ENCODE measurements around the gene ZNF316.
A peak's percentile ranks its signal among the peaks of the same experiment; 100 is the strongest.
"Not testable (repeated sequence)": the region's sequence is repeated elsewhere in the genome, so short reads cannot be mapped to it uniquely, and the experiment has no call there.

ZNF316 gene

DNA sequence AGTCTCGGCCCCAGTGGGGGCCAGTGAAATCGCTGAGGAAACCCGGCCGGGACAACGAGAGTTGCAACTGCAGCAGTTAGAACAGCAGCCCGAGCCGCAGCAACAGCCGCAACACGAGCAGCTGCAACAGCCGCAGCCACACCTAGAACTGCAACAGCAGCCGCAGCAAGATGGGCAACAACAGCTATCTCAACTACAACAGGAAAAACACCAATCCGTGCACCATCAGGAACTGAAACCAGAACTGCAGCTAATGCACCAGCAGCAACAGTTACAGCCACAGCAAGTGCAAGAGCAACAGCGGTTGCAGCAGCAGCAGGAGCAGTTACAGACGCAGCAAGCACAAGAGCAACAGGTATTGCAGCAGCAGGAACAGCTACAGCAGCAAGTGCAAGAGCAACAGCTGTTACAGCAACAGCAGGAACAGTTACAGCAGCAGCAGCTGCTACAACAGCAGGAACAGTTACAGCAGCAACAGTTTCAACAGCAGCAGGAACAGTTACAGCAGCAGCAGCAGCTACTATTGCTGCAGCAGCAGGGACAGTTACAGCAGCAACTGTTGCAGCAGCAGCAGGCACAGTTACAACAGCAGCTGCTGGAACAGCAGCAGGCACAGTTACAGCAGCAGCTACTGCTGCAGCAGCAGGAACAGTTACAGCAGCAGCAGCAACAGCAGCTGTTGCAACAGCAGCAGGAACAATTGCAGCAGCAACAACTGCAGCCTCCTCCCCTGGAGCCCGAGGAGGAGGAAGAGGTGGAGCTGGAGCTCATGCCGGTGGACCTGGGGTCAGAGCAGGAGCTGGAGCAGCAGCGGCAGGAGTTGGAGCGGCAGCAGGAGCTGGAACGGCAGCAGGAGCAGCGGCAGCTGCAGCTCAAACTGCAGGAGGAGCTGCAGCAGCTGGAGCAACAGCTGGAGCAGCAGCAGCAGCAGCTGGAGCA is 15.7 kb upstream of the ZNF316 start:
- DNase-seq (ENCODE audit: low spot score), result no peak

DNA sequence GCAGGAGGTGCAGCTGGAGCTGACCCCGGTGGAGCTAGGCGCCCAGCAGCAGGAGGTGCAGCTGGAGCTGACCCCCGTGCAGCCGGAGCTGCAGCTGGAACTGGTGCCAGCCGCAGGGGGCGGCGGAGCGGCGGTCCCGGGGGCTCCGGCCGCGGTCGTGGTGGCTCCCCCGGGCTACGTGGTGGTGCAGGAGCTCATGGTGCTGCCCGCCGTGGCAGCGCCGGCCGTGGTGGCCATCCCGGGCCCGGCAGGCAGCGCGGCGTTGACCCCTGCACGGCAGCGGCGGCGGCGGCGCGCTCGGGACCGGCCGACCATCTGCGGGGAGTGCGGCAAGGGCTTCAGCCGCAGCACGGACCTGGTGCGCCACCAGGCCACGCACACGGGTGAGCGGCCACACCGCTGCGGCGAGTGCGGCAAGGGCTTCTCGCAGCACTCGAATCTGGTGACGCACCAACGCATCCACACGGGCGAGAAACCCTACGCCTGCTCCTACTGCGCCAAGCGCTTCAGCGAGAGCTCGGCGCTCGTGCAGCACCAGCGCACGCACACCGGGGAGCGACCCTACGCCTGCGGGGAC is 14.9 kb upstream of the ZNF316 start:
- no peak for DNase-seq (ENCODE audit: low spot score)

DNA sequence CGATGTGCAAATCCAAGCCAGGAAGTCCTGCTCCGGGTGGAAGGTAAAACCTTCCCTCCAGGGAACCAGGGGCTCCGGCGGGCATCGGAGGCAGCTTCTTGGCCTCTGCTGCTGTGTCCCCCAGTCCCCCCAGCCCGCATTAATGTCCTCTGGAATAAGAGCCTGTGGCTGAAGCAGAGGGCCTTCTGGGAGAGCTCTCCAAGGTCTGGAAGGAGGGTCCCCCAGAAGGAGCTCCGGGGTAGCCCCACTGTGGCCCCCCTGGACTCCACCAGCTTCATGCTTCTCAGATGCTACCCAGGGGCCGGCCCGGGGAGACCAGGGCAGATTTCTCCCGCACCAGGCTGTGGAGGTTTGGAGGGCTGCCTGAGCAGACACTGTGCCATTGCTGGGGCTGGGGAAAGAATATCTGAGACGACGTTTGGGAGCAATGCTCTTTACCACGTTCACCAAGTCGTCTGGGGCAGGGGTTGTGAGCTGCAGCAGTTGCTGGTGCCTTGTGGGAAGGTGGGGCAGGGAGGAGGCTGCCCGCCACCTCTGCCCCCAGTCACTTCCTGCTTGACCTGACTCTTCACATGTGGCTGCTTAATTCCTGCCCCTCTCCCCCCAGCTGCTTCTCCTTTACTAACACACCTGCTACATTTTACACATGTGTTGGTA is 13.4 kb upstream of the ZNF316 start:
- DNase-seq (ENCODE audit: low spot score), result no peak

DNA sequence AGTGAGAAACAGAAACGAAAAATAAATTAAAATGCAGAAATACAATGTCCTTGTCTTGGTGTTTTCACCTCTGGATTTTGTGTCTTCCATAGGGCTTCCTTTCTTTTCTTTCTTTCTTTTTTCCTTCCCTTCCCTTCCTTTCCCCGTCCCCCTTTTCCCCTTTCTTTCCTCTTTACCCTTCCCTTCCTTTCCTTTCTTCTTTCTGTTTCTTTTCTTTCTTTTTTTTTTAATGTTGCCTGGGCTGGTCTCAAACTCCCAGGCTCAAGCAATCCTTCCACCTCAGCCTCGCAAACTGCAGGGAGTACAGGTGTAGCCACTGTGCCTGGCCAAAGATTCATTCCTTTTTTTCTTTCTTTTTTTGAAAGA is 12.9 kb upstream of the ZNF316 start:
- no peak for DNase-seq (ENCODE audit: low spot score)

DNA sequence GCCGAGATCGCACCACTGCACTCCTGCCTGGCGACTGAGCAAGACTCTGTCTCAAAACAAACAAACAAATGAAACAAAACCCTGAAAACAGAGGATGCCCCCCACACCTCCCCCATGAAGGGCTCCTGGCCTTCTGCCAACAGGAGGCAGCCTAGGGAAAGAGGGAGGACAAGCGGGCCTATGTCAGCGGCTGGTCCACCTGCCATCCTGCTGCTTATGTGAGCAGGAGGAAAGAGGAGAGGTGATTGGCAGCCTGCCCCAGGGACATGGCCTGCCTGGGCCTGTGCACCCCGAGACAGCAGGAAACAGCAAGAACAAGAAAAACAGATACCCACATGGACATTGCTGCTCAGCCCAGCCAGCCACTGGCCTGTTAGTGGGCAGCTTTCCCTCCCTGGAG is 9.1 kb upstream of the ZNF316 start:
- no peak for DNase-seq (ENCODE audit: low spot score)

DNA sequence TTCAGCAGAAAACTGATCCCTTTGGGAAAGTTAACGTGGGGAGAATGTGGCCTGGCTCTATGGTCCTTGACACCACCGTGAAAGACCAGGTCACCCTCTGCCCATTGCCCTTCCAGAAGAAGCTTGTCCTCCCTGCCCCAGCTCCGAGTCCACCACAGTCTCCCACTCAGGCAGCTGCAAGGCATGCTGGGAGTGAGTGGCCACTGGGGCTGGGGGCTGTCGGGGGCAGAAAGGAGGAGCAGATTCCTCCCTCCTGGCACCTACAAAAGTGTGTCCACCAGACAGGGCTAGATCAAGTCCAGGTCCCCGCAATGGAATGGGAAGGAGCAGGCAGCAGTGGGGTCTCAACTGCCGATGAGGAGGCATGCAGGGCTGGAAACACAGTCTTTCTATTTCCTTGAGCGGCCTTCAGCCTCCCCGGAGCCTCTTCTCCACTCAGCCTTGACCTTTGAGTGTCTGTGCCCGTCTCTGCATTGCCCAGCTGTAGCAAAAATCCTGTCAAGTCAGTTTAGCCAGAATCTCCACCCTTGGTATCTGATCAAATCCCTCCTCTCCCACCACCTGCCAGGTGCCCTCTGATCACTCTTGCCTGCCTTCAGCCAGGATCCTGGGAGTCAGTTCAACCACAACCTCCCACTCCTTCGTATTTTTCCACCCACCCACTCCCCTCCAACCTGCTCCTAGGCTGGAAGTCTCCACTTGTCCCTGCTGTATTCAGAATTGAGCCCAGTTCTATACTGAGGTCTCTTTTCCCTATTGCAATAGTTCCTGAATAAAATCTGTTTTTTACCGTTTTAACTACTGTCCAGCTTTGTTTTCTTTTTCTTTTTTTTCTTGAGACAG is 6.9 kb upstream of the ZNF316 start:
- no peak for DNase-seq (ENCODE audit: low spot score)

DNA sequence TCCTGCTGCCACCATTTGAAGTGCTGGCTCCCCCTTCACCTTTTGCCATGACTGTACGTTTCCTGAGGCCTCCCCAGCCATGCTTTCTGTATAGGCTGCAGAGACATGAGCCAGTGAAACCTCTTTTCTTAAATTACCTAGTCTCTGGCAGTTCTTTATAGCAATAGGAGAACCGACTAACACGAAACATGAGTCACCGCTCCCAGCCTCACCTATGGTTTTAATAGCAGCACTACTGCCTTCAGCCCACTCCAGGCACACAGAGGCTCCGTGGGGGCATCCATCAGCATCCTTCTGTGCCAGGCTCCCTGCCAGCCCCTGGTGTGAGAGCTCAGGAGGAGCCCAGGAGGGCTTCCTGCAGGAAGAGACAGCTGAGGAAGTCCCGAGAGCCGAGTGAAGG is 5.5 kb upstream of the ZNF316 start:
- DNase-seq (ENCODE audit: low spot score), result no peak

DNA sequence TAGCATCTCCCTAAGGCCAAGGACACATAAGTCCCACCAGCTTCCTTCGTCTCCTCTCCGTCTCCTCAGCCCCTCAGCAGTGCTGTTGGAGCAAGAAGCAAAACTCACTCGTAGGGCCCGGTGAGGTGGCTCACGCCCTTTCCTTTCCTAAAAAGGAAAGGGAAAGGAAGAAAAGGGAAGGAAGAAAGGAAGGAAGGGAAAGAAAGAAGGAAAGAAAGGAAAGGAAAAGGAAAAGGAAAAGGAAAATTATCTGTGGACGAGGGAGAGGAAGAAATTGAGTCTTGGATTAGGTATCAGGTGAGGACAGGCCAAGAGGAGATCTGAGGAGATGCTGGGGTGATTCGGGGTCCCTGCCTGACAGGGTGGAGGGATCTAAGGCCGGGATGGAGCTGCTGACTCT is 3.1 kb upstream of the ZNF316 start:
- DNase-seq (ENCODE audit: low spot score), result no peak

DNA sequence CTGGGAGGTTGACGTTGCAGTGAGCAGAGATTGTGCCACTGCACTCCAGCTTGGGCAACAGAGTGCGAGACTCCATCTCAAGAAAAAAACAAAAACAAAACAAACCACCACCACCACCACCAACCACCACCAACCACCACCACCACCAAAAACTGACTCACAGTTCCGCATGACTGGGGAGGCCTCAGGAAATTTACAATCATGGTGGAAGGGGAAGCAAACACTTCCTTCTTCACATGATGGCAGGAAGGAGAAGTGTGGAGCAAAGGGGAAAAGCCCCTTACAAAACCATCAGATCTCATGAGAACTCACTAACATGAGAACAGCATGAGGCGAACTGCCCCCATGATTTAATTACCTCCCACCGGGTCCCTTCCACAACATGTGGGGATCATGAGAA is 2.1 kb upstream of the ZNF316 start:
- DNase-seq (ENCODE audit: low spot score), result not testable (repeated sequence)

DNA sequence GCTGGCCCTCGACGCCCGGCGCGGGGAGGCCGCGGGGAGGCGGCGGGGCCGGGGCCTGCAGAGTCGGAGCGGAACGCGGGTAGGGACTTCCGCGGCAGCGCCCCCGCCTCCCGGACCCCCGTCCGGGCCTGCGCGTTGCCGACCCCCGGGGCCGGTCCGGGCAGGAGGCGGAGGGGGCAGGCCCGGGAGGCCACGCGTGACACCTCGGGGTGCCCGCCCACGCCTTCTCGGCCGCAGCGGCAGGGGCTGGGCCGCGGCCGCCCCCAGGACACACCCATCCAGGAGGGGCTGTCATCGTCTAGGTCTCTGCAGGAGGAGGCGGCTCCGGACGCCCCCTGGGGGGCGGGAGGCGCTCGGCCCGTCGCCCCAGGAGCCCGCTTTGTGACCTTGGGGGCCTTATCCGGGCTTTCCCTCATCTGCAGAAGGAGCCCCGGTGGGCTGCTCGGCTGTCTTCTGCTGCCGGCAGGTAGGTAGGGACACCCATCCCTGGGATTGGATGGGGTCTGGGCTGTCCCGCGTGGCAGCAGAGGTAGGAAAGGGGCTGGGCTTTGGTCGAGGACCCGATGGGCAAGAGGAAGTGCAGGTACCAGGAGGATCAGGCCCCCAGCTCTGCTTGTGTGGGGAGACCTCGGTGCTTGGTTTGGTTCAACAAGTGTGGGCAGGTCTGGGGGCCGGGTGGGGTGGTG is 569 bp downstream of the ZNF316 start:
- DNase-seq (ENCODE audit: low spot score), result peak; percentile 56

DNA sequence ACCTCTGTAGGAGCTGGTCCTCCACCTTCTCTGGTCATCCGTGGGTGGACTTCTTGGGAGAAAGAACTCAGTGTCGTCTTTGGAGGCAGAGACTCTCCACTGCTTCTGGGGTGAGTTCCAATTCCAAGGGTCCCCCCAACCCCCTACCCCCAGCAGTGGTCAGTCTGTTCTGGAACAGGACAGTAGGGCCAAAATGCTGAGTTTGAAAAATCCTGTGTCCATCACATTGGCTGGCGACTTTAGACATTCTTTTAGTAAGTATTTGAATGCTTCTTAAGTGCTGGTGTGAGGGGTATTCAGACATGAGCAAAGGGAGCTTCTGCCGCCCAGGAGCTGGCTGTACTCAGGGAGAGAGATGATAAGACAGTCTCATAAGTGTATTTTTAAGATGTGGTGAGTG is 1.9 kb downstream of the ZNF316 start:
- DNase-seq (ENCODE audit: low spot score), result no peak

DNA sequence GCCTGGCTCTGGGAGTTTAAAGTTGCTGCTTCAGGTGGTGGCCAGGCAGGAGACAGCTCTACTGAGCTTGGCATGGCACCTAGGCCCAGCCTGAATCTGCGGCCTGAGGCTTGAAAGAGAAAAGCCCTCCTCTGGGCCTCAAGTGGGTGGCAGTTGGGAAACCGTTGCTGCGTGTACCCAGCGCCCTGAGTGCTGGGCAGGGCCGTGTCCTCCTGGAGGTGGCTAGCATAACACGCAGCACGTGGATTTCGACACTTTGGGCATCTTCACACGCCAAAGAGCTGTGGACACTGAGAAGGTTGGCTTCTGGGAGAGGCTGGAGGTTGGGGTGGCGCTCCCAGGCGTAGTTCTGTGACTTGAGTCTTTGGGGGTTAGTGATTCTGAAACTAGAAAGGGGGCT is 2.5 kb downstream of the ZNF316 start:
- no peak for DNase-seq (ENCODE audit: low spot score)

DNA sequence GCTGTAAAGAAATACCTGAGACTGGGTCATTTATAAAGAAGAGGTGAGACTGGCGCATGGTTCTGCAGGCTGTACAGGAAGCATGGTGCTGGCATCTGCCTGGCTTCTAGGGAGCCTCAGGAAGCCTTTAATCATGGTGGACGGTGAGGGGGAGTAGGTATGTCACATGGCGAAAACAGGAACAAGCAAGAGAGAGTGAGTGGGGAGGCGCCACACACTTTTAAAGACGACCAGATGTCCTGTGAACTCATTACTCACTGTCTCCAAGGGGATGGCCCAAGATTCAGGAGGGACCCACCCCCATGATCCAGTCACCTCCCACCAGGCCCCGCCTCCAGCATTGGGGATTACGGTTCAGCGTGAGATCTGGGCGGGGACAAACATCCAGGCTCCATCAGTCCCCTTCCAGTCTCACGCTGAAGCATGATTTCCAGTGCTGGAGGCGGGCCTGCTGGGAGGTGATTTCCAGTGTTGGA is 3.2 kb downstream of the ZNF316 start:
- peak; percentile 56 for DNase-seq (ENCODE audit: low spot score)

DNA sequence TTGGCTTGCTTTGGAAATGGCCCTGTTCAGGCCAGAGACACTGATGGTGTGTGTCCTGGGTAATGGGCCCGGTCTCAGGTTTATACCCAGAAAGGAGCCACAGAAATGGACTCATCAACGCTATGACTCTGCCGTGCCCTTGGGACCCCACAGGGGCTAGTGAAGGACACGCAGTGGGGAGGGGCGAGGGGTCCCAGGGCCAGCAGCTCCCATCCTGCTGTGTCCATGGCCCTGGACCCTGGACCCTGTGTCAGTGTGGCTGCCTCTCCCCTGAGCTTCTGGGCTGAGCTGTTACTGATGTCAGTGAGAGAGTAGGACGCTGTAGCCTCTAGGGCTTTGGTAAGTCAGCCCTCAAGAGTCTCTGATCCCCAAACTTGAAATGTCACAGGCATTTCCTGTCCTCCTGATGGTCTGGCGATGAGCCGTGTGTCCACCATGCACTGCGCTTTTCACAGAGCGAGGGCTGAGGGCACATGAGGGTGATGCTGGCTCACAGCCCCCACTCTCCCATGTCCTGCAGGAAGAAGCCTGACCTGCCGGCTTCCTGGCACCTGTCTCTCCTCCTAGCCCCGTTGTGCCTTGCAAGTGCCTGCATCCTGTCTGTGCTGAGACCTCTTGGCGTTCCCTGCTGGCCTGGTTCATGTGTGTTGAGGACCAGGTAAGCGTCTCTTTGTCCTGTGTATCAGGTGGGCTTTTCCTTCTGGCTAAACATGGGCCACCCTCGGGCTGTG is 4.4 kb downstream of the ZNF316 start:
- DNase-seq (ENCODE audit: low spot score), result no peak

DNA sequence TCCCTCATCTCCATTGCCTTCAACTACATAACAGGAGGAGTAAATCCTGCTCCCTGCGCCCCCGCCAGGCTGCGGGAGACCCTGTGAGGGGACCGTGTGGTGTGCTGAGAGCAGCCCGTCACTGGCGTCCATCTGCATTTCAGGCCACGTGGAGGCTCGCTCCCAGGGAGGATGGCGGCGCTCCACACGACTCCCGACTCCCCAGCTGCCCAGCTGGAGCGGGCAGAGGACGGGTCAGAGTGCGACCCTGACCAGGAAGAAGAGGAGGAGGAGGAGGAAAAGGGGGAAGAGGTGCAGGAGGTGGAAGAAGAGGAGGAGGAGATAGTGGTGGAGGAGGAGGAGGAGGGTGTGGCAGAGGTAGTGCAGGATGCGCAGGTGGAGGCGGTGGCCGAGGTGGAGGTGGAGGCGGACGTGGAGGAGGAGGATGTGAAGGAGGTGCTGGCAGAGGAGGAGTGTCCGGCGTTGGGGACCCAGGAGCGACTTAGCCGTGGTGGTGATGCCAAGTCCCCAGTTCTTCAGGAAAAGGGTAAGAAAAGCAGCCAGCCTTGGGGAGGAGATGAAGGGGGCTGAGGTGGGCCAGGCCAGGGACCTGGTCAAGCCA is 5.2 kb downstream of the ZNF316 start:
- no peak for DNase-seq (ENCODE audit: low spot score)

DNA sequence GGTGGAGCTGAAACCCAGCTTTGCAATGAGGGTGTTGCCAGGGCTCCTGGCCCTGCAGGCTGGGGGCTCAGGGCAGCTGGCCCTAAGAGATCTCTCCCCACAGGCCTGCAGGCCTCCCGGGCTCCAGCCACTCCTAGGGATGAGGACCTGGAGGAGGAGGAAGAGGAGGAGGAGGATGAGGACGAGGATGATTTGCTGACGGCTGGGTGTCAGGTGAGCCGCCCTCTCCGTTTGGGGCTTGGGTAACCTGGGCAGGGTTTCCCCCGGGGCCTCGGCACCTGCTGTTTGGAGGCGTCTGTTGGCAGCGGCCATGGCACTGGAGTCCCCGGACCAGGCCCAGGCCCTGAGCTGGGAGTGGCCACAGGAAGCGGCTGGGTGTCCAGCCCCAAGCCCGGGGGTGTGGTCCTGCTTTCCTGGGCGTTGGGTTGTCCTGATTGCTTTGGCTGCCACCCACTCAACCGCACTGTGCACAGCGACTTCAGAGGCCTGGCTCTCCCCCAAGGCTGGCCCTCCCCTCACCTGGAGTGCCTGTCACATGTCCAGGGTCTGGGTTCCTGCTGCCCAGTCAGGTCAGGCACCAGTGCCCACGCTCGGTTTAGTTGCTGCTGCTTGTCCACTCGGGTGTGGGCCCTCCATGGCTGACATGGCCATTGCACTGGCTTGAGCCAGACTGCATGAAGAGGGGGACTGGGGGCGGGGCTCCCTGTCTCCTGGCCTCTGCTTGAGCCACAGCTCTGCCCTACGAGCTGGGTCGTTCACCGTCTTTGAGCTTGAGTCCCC is 5.9 kb downstream of the ZNF316 start:
- DNase-seq (ENCODE audit: low spot score), result no peak

DNA sequence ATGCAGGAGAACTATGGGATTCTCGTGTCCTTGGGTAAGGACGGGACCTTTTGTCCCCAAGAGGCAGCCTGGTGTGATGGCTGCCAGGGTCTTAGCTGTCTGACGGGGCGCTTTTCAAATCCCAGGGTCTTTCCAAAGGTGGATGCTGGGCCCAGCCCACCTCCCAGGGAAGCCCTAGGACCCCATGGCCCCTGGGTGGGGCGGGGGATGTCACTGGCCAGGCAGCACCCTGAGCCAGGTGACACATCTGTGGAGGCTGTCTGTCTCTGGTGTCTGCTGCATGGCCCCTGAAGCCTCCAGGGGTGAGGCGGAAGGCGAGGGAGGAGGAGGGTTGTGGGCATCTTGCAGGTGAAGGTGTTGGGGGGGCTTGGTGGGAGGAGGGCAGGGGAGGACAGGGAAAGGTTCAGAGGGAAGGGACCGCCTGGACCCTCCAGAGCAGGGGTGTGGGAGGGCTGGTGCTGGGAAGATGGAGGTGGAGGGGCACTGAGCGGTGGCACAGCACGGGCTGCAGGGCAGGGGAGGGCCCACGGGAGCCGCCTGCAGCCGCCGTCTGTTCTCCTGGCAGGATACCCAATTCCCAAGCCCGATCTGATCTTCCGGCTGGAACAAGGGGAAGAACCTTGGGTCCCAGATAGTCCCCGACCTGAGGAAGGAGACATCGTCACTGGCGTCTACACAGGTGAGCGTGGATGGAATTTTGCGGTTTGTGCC is 7.0 kb downstream of the ZNF316 start:
- DNase-seq (ENCODE audit: low spot score), result no peak

DNA sequence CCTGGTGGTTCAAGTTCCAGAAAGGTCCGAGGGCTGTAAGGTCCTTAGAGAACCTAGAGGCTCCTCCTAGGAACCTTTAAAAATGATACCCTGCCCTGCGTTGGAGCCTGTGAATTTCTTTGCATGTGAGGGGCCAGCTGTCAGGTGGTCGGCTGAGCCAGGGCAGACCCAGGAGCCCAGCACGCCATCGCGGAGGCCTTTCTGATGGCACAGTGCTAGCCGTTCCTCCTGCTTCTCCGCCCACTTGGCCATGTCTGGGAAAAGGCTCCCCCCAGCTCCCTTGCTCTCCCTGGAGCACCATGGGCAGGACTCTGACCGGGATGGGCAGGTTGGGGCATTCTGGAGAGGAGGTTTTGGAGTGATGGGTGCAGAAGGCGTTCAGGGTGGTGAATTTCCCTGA is 7.6 kb downstream of the ZNF316 start:
- no peak for DNase-seq (ENCODE audit: low spot score)

DNA sequence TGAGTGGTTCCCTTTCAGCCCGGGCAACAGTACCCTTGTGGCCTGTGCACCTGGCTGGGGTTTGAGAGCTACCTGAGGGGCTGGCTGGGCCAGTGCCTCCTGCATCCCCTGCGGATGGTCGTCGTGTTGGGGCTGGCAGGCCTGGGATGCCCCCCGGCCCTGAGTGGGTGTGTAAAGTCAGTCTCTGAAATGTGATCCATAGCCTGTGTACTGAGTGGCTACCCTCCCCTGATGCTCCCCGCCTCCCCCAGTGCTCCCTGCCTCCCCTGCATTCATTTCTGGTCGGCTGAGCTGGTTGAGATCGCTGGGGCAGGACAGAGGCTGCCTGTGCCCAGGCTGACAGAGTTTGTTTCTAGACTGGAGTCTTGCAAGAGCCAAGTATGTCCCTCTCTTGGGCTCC is 9.3 kb downstream of the ZNF316 start:
- no peak for DNase-seq (ENCODE audit: low spot score)
